IMR-90 (cell line): ENCODE measurements around the gene NXPH2. TPM values are rescaled to one million over a fixed set of nuclear protein-coding genes. Genes with fewer than 3 reads are reported as not detected.

ENCODE experiments used
- ATAC-seq: fragments of 200-7000 bp; cut with Tn5 transposase; 2 replicates; pipeline ENCODE4 v1.9.1; 2020; ENCODE audit warnings: low read depth, mild to moderate bottlenecking, moderate library complexity
- BruUV-seq: library from RNA; stranded (reverse); fragments of 400-500 nt; replicated peaks from 2 replicates; lab custom pipeline; 2021; lab: Mats Ljungman, UMichigan
- CTCF ChIA-PET: fragments of 300-600 bp; formaldehyde crosslinking; extraction: SDS; loops from one replicate; lab custom pipeline; 2021; ENCODE audit warnings: antibody characterized with exemption; lab: Yijun Ruan, JAX
- POLR2A ChIA-PET: fragments of 300-600 bp; sonication (Branson Sonifier 250); formaldehyde crosslinking; loops from one replicate; lab custom pipeline; 2022; ENCODE audit warnings: antibody characterized with exemption; ENCODE audit not compliant: unreplicated experiment; lab: Charles Lee
- DNase-seq: peaks from one replicate; pipeline ENCODE4 v3.0.0; 2013
- H2AFZ ChIP-seq: replicated peaks from 2 replicates; pipeline ENCODE3; 2013; ENCODE audit warnings: low read length, mild to moderate bottlenecking; ENCODE audit not compliant: poor library complexity
- H2AK5ac ChIP-seq: 2 replicates; pipeline ENCODE4 v1.6.1; 2013; ENCODE audit warnings: low read depth, low read length, inconsistent platforms
- H2AK9ac ChIP-seq: replicated peaks from 2 replicates; pipeline ENCODE3; 2013; ENCODE audit warnings: mild to moderate bottlenecking, low read depth, low read length, moderate library complexity; ENCODE audit not compliant: poor library complexity
- H2BK120ac ChIP-seq: 2 replicates; pipeline ENCODE4 v1.6.1; 2013; ENCODE audit warnings: low read depth, low read length, inconsistent platforms
- H2BK15ac ChIP-seq: 3 replicates; pipeline ENCODE4 v1.6.1; 2013; ENCODE audit warnings: low read depth, low read length, inconsistent platforms
- H2BK20ac ChIP-seq: 2 replicates; pipeline ENCODE4 v1.6.1; 2013; ENCODE audit warnings: low read depth, mild to moderate bottlenecking, inconsistent platforms, low read length, moderate library complexity
- H2BK5ac ChIP-seq: 2 replicates; pipeline ENCODE4 v1.6.1; 2013; ENCODE audit warnings: mild to moderate bottlenecking, low read depth, low read length, inconsistent platforms; ENCODE audit not compliant: poor library complexity, severe bottlenecking
- H3K14ac ChIP-seq: replicated peaks from 2 replicates; pipeline ENCODE4 v1.6.1; 2013; ENCODE audit warnings: low read depth, low read length, inconsistent platforms
- H3K18ac ChIP-seq: 2 replicates; pipeline ENCODE4 v1.6.1; 2013; ENCODE audit warnings: low read depth, low read length, control low read depth
- H3K23ac ChIP-seq: 2 replicates; pipeline ENCODE4 v1.6.1; 2013; ENCODE audit warnings: low read depth, low read length, inconsistent platforms
- H3K27ac ChIP-seq: 2 replicates; pipeline ENCODE4 v1.5.1; 2013; ENCODE audit warnings: mild to moderate bottlenecking, control low read depth, low read length; ENCODE audit not compliant: insufficient read depth
- H3K27me3 ChIP-seq: 2 replicates; pipeline ENCODE4 v1.6.1; 2013; ENCODE audit warnings: low read length; ENCODE audit not compliant: control insufficient read depth, insufficient read depth
- H3K36me3 ChIP-seq: 2 replicates; pipeline ENCODE4 v1.6.1; 2013; ENCODE audit warnings: low read length, mixed read lengths; ENCODE audit not compliant: control insufficient read depth, insufficient read depth
- H3K4ac ChIP-seq: 2 replicates; pipeline ENCODE4 v1.6.1; 2013; ENCODE audit warnings: low read depth, low read length, inconsistent platforms
- H3K4me1 ChIP-seq: 2 replicates; pipeline ENCODE4 v1.6.1; 2013; ENCODE audit warnings: low read length, mixed read lengths; ENCODE audit not compliant: control insufficient read depth, insufficient read depth
- H3K4me2 ChIP-seq: 2 replicates; pipeline ENCODE4 v1.6.1; 2013; ENCODE audit warnings: low read depth, mild to moderate bottlenecking, control low read depth, low read length, moderate library complexity
- H3K4me3 ChIP-seq: 2 replicates; pipeline ENCODE4 v1.5.1; 2013; ENCODE audit warnings: low read depth, mild to moderate bottlenecking, control low read depth, low read length, moderate library complexity; ENCODE audit not compliant: insufficient read depth
- H3K56ac ChIP-seq: 2 replicates; pipeline ENCODE4 v1.6.1; 2013; ENCODE audit warnings: low read length, inconsistent platforms; ENCODE audit not compliant: insufficient read depth; ENCODE audit errors: extremely low read depth
- H3K79me1 ChIP-seq, 2 experiments: 2 replicates each; pipeline ENCODE4 v1.6.1; 2013; ENCODE audit warnings: low read length in 2 of 2, inconsistent platforms in 1 of 2, low read depth in 1 of 2
- H3K9ac ChIP-seq: 2 replicates; pipeline ENCODE4 v1.6.1; 2013; ENCODE audit warnings: low read depth, low read length, control low read depth
- H3K9me1 ChIP-seq: 2 replicates; pipeline ENCODE4 v1.6.1; 2013; ENCODE audit warnings: low read length, inconsistent platforms; ENCODE audit not compliant: insufficient read depth
- H3K9me3 ChIP-seq: 2 replicates; pipeline ENCODE4 v1.6.1; 2013; ENCODE audit warnings: low read length; ENCODE audit not compliant: control insufficient read depth, insufficient read depth
- H4K20me1 ChIP-seq: 2 replicates; pipeline ENCODE4 v1.6.1; 2013; ENCODE audit warnings: low read length, inconsistent platforms; ENCODE audit not compliant: insufficient read depth
- H4K5ac ChIP-seq: 2 replicates; pipeline ENCODE4 v1.6.1; 2013; ENCODE audit warnings: mild to moderate bottlenecking, low read depth, low read length, control low read depth
- H4K8ac ChIP-seq, 2 experiments: 2 replicates each; pipeline ENCODE4 v1.6.1; 2013; ENCODE audit warnings: low read depth in 2 of 2, low read length in 2 of 2, control low read depth in 1 of 2, inconsistent platforms in 1 of 2
- H4K91ac ChIP-seq: 2 replicates; pipeline ENCODE4 v1.6.1; 2013; ENCODE audit warnings: low read depth, low read length, inconsistent platforms; ENCODE audit not compliant: insufficient read depth
- BHLHE40 ChIP-seq: fragments of 150-350 bp; IDR thresholded peaks from 2 replicates; pipeline ENCODE4 v1.6.1; 2016; ENCODE audit warnings: mild to moderate bottlenecking, low read depth, low read length
- CEBPB ChIP-seq: IDR thresholded peaks from 2 replicates; pipeline ENCODE4 v1.6.1; 2012; ENCODE audit warnings: low read depth, low read length, improper control_type of control experiment
- CTCF ChIP-seq: conservative IDR thresholded peaks from 2 replicates; pipeline ENCODE4 v1.5.1; 2012; ENCODE audit warnings: mild to moderate bottlenecking, low read depth, low read length, improper control_type of control experiment
- ELK1 ChIP-seq: fragments of 150-350 bp; IDR thresholded peaks from 2 replicates; pipeline ENCODE4 v1.6.1; 2016; ENCODE audit warnings: low read depth, mild to moderate bottlenecking, low read length, moderate library complexity, borderline replicate concordance
- FOS ChIP-seq: fragments of 150-350 bp; IDR thresholded peaks from 2 replicates; pipeline ENCODE4 v1.6.1; 2016; ENCODE audit warnings: low read depth, low read length
- MAFK ChIP-seq: IDR thresholded peaks from 2 replicates; pipeline ENCODE4 v1.6.1; 2012; ENCODE audit warnings: low read depth, low read length, improper control_type of control experiment
- MAZ ChIP-seq: IDR thresholded peaks from 2 replicates; pipeline ENCODE4 v1.6.1; 2012; ENCODE audit warnings: low read depth, mild to moderate bottlenecking, low read length, improper control_type of control experiment, moderate library complexity, borderline replicate concordance
- MXI1 ChIP-seq: IDR thresholded peaks from 2 replicates; pipeline ENCODE4 v1.6.1; 2012; ENCODE audit warnings: low read depth, mild to moderate bottlenecking, low read length, moderate library complexity, borderline replicate concordance
- NFE2L2 ChIP-seq: fragments of 150-350 bp; IDR thresholded peaks from 2 replicates; pipeline ENCODE4 v1.6.1; 2016; ENCODE audit warnings: low read depth, mild to moderate bottlenecking, low read length
- POLR2A ChIP-seq: IDR thresholded peaks from 2 replicates; pipeline ENCODE4 v1.6.1; 2012; ENCODE audit warnings: mild to moderate bottlenecking, low read depth, low read length
- RAD21 ChIP-seq: IDR thresholded peaks from 2 replicates; pipeline ENCODE4 v1.6.1; 2012; ENCODE audit warnings: low read length, improper control_type of control experiment
- RCOR1 ChIP-seq: IDR thresholded peaks from 2 replicates; pipeline ENCODE4 v1.6.1; 2012; ENCODE audit warnings: mild to moderate bottlenecking, low read length, improper control_type of control experiment; ENCODE audit not compliant: insufficient replicate concordance
- RFX5 ChIP-seq: IDR thresholded peaks from 2 replicates; pipeline ENCODE4 v1.8.0; 2012; ENCODE audit warnings: low read depth, mild to moderate bottlenecking, low read length, moderate library complexity
- USF2 ChIP-seq: fragments of 150-350 bp; IDR thresholded peaks from 2 replicates; pipeline ENCODE4 v1.6.1; 2017; ENCODE audit warnings: mild to moderate bottlenecking, antibody characterized with exemption, low read length, low read depth
- WGBS, 2 experiments: methylation state at CpG; one replicate each; pipeline versions ENCODE4 v1.1.5 to v1.1.7; 2013; ENCODE audit warnings: missing lambda C conversion rate in 2 of 2; ENCODE audit not compliant: insufficient read length in 1 of 2; ENCODE audit errors: extremely low coverage in 2 of 2; 5-methylcytosine and 5-hydroxymethylcytosine counted together
- dilution Hi-C: fragments of 300-500 bp; cut with HindIII; formaldehyde crosslinking; loops from one replicate; pipeline ENCODE4 v1.14.3; 2018; ENCODE audit warnings: low sequenced_read_pairs; ENCODE audit not compliant: unreplicated experiment
- in situ Hi-C: fragments of 300-500 bp; cut with MboI; formaldehyde crosslinking; loops from 3 replicates; pipeline ENCODE4 v1.14.3; 2019; ENCODE audit warnings: low sequenced_read_pairs, inconsistent platforms, mixed read lengths
- intact Hi-C: fragments of 100-400 bp; cut with micrococcal nuclease; formaldehyde crosslinking; loops from 2 replicates; pipeline ENCODE4 v1.10.0; 2022
- polyA plus RNA-seq, 3 experiments: library from polyadenylated mRNA; depleted of rRNA; stranded (reverse); fragments of >200 nt; gene quantifications; 2 replicates each; pipeline ENCODE4 v1.2.3, GENCODE V29; 2012; ENCODE audit warnings: low replicate concordance in 1 of 3
- total RNA-seq: library from RNA; depleted of rRNA; stranded (reverse); fragments of >200 nt; gene quantifications from 2 replicates; pipeline ENCODE4 v1.2.3, GENCODE V29; 2012

Gene NXPH2
- total and polyA plus RNA-seq, 2 of the 4 experiments (the other 2 are of a cell fraction): not detected

GRCh38 chr2:138787053-138787666 is 7.0 kb upstream of the NXPH2 start (continued):
- peak; percentile 68 for TF ChIP-seq CTCF

GRCh38 chr2:138782383-138782782 is 2.2 kb upstream of the NXPH2 start:
- dilution Hi-C loops (no loop called here), in situ Hi-C loops (loop anchor here (25.0 kb wide), 1 partner anchor 870 kb away; no protein-coding TSS in a partner anchor)
- no peak for TF ChIP-seq NFE2L2
- no peak for TF ChIP-seq RFX5
- no peak for TF ChIP-seq MAZ
- TF ChIP-seq MAFK: no peak
- no peak for TF ChIP-seq RCOR1
- TF ChIP-seq CEBPB: no peak
- no peak for TF ChIP-seq RAD21
- no peak for TF ChIP-seq POLR2A
- no peak for TF ChIP-seq FOS
- no peak for TF ChIP-seq MXI1
- TF ChIP-seq BHLHE40: no peak
- TF ChIP-seq ELK1: no peak
- no peak for TF ChIP-seq USF2

More at GRCh38 chr2:138782383-138782782, 2.2 kb upstream of the NXPH2 start:
- intact Hi-C loops: no loop called here
- H3K4me1 ChIP-seq: no peaks in the 10 kb centered on the region
- no peaks in the 10 kb centered on the region for H3K79me1 ChIP-seq
- H2BK5ac ChIP-seq: no peak overlapping the region
- H2AFZ ChIP-seq: no peak overlapping the region
- no peak overlapping the region for H2AK5ac ChIP-seq
- WGBS, 2 experiments: no CpG with 5 or more reads among the region's 5 CpGs
- ChIA-PET CTCF (no interaction called here), POLR2A (no interaction called here)
- H3K27me3 ChIP-seq: peaks cover 28% of the 10 kb centered on the region
- H3K23ac ChIP-seq: no peak overlapping the region
- H3K9me1 ChIP-seq: no peaks in the 10 kb centered on the region
- DNase-seq: no peak
- no peak overlapping the region for H4K5ac ChIP-seq
- H2AK9ac ChIP-seq: no peak overlapping the region
- no peaks in the 10 kb centered on the region for H3K36me3 ChIP-seq
- H3K27ac ChIP-seq: no peak overlapping the region
- H2BK15ac ChIP-seq: no peak overlapping the region
- no peak overlapping the region for H4K91ac ChIP-seq
- no peak overlapping the region for H3K4me2 ChIP-seq
- no peaks in the 10 kb centered on the region for H4K20me1 ChIP-seq
- H2BK20ac ChIP-seq: no peak overlapping the region
- H3K4ac ChIP-seq: no peak overlapping the region
- no peak overlapping the region for H3K56ac ChIP-seq
- H3K18ac ChIP-seq: no peak overlapping the region
- no peak overlapping the region for H3K14ac ChIP-seq
- no peak overlapping the region for H3K9ac ChIP-seq
- no peak overlapping the region for H3K4me3 ChIP-seq
- no peak overlapping the region for H4K8ac ChIP-seq
- no peak for ATAC-seq
- no peaks in the 10 kb centered on the region for H3K9me3 ChIP-seq
- BruUV-seq: no TSS peak
- H2BK120ac ChIP-seq: no peak overlapping the region
